NCI-H2107 treated with DMSO at 0.1 percent for 48 hours (cell line): ENCODE data around the gene KRTAP10-3.
"Not testable (repeated sequence)": the region's sequence is repeated elsewhere in the genome, so short reads cannot be mapped to it uniquely, and the experiment has no call there.

Experiments
- DNase-seq: peaks from one replicate; lab custom pipeline; 2025; ENCODE audit not compliant: unreplicated experiment; lab: John Stamatoyannopoulos, UW

The KRTAP10-3 gene

DNA sequence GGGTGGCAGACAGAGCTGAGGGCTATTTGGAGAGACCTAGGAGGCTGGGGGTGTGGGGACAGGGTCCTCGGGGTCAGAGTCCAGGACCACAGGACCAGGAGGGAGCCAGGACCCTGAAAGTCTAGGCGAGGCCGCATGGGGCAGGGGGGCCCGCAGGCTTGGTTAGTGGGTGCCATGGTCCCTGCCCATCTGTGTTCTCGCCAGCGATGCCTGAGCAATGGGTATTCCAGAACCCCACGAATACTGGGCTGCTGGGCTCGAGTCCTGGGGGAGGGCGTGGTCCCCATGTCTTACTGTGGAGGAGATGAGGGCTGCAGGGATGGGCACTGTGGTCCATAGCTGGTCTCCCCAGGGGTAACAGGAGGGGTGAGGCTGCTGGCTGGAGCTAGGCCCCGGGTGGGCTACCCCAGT, 31.7 kb upstream of the KRTAP10-3 start:
- DNase-seq: no peak

DNA sequence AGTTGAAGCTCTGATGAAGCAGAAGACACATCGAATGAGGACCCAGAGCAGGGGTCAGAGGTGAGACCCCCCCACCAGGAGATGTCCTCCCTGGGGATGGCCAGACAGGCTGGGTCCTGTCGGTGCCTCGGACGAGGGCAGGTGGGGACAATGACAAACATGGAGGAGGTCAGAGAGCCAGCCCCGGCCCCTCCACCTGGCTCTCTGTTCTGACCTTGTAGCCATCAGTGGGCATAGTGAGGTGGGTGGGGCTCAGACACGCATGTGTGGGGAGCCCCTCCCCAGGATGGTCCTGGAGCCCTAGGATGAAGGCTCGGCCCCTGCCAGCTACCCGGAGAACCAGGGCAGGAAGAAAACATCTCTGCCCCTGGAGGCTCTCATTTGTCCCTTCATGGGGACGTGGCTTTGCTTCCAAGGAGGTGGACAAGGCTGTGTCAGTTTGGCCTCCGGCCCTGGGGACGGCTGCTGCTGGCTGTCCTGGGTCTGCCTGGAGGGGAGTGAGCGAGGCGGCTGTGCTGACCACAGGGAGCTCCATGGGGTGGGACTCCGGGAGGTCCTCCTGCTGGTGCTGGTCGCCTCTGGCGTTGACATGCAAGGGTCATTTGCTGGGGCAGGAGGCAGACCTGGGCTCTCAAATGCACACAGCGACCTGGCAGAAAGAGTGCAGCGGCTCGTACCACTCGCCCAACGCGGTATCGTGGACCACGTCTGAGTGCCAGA, 31.2 kb upstream of the KRTAP10-3 start:
- no peak for DNase-seq

- DNase-seq: no peak
These were observed 30.5 kb upstream of the KRTAP10-3 start for GRCh38 chr21:44589094-44589493.

DNA sequence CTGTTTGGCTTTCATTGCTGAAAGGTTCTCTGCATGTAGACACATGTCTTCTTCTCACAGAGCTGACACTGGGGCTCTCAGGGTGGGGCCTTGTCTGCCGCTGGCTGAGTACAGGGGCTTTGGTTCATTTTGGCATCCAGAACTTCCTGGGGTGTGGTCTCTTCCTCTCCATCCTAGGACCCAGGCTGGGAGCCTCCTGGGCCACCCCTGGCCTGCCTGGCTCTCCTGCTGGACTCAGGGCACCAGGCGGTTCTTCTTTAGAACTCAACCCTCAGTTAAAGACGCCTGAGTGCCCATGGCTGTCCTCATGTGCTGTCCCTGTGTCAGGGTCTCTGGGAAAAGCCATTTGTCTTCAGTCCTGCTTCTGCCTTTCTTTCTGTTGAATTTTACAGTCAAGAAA, 27.3 kb upstream of the KRTAP10-3 start:
- DNase-seq: no peak

- DNase-seq: no peak
These were observed 25.2 kb upstream of the KRTAP10-3 start for GRCh38 chr21:44583800-44584147.

GRCh38 chr21:44583089-44583799, 24.6 kb upstream of the KRTAP10-3 start:
- DNase-seq: no peak

- no peak for DNase-seq
These were observed 23.5 kb upstream of the KRTAP10-3 start for GRCh38 chr21:44582055-44582454.

GRCh38 chr21:44581158-44581557, 22.6 kb upstream of the KRTAP10-3 start:
- DNase-seq: no peak

- DNase-seq: not testable (repeated sequence)
These were observed 21.7 kb upstream of the KRTAP10-3 start, which contains the start of gene KRTAP10-5 for GRCh38 chr21:44580231-44580821. KRTAP10-5 (minus strand) TSS chr21:44580604; CDS start chr21:44580578, 26 bp downstream.

GRCh38 chr21:44579833-44580144, 21.2 kb upstream of the KRTAP10-3 start:
- no peak for DNase-seq

DNA sequence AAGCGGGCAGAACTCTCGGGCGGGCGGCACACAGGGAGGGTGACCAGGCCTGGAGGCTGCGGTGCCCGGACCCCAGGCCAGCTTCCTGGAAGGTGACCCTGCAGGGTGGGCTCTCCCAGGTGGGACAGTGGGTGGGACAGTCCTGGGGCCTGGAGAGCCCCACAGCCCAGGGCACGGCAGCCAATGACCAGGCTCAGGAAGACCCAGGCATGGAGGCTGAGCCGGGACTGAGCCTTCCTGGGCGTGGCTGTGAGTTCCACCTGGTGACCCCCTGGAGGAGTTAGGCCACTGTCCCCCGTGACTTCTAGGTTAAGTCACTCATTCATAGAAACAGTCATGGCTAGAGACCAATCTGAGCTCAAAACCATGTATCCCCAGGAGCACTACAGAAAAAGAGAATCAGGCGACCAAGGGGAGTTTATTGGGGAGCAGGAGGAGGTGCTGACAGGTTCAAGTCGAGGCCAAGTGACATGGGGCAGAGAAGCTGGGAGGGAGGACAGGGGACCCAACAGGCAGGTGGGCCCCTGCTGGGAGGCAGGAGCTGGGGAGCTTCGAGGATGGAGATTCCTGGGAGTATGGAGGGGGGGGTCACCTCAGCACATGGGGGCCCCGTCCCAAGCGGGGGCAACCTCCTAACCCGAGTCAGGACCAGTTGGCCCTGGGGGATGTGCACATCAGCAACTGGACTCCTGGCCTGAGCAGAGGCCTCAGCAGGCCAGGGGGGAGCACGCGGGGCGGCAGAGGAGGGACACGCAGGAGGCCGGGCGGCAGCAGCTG, 20.6 kb upstream of the KRTAP10-3 start:
- no peak for DNase-seq

- no peak for DNase-seq
These were observed 19.9 kb upstream of the KRTAP10-3 start for GRCh38 chr21:44578371-44579055.

DNA sequence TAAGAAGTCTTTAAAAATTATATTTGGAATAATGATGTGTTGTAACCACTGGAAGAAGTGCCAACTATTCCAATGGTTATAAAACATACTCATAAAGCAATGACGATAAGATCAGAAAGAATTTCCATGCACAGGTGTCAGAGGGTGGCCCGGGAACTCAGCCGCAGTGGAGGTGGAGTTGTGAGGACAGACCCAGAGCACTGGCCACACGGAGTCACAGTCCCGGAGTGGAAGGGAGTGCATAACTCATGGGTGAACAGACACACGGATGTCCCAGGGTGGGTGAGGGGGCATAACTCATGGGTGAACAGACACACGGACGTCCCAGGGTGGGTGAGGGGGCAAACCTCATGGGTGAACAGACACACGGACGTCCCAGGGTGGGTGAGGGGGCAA, 17.4 kb upstream of the KRTAP10-3 start:
- no peak for DNase-seq

GRCh38 chr21:44575307-44576024, 16.9 kb upstream of the KRTAP10-3 start:
- DNase-seq: no peak

DNA sequence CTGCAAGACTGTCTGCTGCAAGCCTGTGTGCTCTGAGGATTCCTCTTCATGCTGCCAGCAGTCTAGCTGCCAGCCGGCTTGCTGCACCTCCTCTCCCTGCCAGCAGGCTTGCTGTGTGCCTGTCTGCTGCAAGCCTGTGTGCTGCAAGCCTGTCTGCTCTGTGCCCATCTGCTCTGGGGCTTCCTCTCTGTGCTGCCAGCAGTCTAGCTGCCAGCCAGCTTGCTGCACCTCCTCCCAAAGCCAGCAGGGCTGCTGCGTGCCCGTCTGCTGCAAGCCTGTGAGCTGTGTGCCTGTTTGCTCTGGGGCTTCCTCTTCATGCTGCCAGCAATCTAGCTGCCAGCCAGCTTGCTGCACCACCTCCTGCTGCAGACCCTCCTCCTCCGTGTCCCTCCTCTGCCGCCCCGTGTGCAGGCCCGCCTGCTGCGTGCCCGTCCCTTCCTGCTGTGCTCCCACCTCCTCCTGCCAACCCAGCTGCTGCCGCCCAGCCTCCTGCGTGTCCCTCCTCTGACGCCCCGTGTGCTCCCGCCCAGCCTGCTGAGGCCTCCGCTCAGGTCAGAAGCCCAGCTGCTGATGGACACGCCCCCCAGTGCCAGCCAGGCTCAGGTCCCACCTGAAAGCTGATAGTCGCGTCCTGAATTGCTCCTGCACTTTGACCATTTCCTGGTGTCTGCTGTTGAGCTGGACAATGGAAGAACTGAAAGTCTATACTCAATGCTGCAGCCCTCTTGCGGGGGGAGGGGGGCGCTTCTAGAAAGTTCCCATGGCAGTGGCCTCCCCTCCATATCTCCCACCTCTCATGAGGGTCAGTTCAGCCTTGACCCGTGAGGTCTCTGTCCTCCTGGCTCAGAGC, 16.1 kb upstream of the KRTAP10-3 start:
- no peak for DNase-seq

- DNase-seq: not testable (repeated sequence)
These were observed 15.2 kb upstream of the KRTAP10-3 start, which contains the start of gene KRTAP10-4 for GRCh38 chr21:44573630-44574456. KRTAP10-4 (plus strand) TSS chr21:44573729; CDS start chr21:44573759, 30 bp downstream.

- no peak for DNase-seq
These were observed 14.5 kb upstream of the KRTAP10-3 start for GRCh38 chr21:44572959-44573583.
